ENCODE data around the gene FGF4.
A peak's percentile ranks its signal among the peaks of the same experiment; 100 is the strongest.

Gene FGF4

GRCh38 chr11:69804769-69805508, 29.8 kb upstream of the FGF4 start:
- no peak for DNase-seq

DNA sequence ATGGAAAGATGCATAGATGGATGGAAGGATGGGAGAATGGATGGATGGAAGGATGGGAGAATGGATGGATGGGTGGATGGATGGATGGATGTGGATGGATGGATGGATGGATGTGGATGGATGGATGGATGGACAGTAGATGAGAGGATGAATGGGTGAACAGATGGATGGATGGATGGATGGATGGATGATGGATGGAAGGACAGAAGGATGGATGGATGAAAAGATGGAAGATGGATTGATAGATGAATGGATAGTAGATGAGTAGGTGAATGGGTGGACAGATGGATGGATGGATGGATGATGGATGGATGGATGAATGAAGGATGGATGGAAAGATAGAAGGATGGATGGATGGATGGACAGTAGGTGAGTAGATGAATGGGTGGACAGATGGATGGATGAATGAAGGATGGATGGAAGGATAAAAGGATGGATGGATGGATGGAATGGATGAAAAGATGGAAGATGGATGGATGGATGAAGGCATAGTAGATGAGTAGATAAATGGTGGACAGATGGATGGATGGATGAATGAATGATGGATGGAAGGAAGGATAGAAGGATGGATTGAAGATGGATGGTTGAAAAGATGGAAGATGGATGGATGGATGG, 28.6 kb upstream of the FGF4 start:
- DNase-seq, result no peak

DNA sequence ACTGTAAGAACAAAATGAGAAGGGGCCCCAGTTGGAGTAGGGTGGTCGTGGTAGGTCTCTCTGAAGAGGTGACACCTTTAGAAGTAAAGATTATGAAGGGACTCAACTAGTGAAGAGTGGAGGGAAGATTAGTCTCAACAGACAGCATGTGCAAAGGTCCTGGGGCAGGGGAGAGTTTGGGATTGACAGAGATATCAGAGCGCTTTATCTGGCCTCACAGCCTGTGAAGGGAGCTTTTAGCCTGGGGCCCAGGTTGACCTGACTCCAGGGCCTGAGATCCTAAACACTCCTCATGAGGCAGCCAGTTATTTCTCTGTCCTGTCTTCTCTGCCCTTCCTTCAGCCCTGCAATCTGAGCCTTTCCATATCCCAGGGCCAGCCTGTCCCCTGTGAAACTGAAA, 27.9 kb upstream of the FGF4 start:
- DNase-seq, result no peak

DNA sequence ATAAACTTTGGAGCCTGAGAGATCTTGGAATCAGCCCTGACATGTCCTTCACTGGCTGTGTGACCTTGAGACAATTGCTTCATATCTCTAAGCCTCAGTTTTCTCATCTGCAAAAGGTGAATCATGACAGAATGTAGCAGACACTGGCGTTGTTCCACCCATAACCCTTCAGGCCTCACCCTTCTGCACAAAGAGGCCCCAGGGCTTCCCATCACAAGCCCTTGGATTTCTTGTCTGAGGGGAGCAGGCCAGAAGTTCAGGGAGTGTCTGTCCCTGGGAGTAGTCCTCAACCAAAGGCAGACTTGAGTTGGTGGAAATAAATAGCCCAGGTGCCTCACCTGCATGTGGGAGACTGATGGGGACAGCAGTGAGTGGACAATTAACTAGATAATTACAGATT, 27.4 kb upstream of the FGF4 start:
- DNase-seq, result no peak

GRCh38 chr11:69801513-69802335, 26.6 kb upstream of the FGF4 start:
- no peak for DNase-seq

- DNase-seq, result no peak
These were observed 25.1 kb upstream of the FGF4 start for GRCh38 chr11:69800278-69800677.

DNA sequence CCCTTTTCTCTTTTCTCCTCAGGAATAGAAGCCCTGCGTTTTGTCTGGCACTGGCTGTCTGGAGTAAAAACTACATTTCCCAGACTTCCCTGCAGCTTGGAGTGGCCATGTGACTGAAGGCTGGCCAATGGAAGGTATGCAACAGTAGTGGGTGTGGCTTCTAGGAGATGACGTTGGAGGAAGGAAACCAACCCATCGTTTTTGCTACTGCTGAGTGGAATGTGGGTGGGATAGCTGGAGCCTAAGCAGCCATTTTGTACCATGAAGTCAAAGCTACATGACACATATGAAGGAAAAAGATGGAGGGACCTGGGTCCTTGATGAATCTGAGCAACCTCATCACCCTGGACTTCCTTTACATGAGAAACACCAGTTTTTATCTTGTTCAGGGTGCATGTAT, 24.4 kb upstream of the FGF4 start:
- DNase-seq, result no peak

GRCh38 chr11:69799097-69799496, 24.0 kb upstream of the FGF4 start:
- DNase-seq, result no peak

DNA sequence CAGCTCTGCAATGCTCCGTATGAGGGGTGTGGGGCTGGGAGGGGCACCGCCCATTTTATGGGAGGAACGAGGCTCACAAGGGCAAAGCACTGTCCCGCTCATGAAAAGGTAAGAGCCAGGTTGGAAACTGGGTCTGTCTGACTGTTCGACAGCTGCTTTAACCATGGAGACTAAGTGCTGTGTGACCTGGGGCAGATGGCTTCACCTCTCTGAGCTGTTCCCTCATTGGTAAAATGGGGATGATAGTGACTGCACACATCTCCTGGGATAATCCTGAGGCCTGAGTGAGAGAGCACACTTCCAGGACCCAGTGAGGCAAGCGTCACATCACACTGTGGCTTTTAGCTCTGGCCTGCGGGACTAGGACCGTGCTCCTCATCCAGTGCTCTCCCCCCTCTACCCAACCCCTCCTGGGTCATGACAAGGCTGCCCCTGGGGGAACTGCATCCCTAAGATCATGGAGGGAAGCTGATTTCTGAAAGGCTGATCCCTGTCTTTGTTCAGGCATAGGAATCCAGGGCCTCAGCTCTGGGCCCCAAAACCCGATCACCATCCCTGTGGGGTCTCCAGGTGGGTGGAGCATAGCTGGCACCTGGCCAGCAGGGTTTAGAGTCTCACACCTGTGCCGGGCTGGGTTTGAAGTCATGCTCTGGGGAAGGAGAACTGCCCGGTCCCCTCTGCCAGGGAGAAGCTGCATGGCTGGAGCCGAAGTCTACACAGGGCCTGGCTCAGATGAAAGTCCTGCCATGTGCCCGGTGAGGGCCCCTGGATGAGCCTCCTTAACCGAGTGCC, 22.8 kb upstream of the FGF4 start:
- DNase-seq, result no peak

DNA sequence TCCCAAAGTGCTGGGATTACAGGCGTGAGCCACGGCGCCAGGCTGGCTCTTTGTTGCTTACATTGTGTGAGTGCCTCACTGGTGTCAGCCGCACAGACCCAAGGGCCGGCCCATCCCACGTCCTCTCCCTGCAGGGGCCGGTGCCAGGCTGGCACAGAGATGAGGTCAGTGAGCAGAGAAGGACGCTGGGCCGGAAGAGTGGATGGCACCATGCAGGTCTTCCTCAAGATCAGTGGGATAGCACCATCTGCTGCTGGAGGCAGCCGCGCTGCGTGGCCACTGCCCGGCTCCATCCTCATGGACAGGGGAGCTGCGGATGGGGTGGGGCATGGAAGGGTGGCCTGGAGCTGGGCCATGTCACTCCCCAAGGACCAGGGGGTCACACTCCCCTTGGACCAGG, 22.0 kb upstream of the FGF4 start:
- DNase-seq, result no peak

GRCh38 chr11:69796063-69796462, 20.9 kb upstream of the FGF4 start:
- DNase-seq, result no peak

GRCh38 chr11:69791276-69792180, 16.4 kb upstream of the FGF4 start:
- peak; percentile 79 for DNase-seq

DNA sequence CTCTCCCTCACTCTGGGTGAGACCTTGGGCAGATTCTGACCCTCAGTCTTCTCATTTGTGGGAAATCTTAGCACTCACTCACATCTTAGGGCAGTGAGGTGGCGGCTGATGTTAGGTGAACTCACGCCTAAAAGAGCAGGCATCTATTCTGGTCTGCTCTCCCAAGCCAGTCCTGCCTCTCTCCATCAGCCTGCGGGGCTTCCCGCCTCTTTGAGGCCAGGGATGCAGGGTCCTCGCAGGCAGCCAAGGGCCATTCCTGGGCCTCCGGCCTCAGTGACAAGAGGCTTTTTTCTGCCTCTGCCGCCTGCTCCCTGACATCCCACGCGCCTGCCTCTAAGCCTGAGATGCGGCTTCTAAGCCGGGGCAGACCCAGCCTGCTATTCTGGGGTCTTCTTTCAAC, 13.8 kb upstream of the FGF4 start:
- no peak for DNase-seq

GRCh38 chr11:69787906-69788305, 12.8 kb upstream of the FGF4 start:
- DNase-seq, result no peak

DNA sequence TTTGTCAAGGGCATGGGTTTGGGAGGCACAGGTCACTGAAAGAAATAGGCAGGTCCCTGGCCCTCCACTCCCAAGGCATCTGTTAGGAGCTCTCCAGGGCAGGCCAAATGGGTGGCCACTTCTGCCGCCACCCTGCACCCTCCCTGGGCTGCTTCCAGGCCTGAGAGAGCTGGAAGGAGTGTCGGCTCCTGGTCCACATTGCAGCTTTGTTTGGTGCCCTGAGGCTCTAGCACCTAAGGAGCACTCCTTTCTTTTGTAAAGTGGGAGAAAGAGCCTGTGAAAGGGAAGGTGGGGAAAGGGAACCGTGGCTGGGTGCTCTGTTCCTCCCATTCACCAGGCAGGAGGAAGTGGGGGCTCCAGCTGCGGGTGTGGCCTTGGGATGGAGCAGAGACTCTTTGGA, 12.3 kb upstream of the FGF4 start:
- no peak for DNase-seq

- no peak for DNase-seq
These were observed 6.1 kb upstream of the FGF4 start for GRCh38 chr11:69781241-69781640.

DNA sequence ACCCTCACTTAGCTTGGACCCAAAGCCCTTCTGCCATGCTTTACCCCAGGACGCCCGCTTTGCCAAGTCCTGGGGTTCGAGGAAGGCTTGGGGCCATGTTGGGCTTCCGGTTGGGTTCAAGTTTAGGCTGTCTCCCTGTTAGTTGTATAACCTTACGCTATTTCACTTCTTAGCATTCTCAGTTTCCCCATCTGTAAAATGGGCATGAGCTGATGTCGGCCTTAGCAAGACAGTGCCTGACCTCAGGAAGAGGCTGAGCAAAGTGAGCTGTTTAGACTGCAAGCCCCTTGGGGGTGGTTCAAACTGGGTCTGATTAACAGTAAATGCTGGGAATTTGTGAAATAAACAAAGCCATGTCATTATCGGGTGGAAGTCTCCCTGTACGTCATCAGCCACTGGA, 3.2 kb upstream of the FGF4 start:
- no peak for DNase-seq

DNA sequence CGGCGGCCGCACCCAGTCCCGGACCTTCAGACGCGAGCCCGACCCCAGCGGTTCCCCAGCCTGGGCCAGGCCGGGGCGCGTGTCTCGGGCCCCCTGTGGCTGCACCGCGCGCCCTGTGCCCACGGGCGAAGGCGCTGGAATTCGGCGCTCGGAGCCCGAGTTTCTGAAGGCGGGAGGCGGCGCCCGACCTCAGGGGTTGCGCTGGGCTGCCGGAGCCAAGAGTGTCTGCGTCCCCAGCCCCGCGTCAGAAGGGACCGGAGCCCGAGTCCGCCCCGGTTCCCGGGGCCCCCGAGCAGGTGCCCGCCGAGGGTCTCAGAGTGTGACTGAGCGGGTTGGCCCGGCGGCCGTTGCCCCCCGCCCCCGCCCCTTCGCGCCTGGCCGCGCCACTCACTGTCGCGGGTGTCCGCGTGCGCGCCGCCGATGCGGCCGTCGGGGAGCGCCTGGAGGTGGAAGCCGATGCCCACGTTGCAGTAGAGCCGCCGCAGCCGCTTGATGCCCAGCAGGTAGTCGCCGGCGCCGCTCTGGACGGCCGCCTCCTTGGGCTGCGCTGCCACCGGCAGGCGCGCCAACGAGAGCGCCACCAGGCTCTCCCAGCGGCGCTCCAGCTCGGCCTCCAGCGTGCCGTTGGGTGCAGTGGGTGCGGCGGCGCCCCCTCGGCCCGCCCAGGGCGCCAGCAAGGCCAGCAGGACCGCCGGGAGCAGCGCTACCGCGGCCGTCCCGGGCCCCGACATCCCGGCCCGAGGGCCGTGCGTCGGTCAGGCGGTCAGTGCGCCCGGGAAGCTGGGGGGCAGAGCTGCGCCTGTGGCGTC, 583 bp downstream of the FGF4 start:
- DNase-seq, result no peak

DNA sequence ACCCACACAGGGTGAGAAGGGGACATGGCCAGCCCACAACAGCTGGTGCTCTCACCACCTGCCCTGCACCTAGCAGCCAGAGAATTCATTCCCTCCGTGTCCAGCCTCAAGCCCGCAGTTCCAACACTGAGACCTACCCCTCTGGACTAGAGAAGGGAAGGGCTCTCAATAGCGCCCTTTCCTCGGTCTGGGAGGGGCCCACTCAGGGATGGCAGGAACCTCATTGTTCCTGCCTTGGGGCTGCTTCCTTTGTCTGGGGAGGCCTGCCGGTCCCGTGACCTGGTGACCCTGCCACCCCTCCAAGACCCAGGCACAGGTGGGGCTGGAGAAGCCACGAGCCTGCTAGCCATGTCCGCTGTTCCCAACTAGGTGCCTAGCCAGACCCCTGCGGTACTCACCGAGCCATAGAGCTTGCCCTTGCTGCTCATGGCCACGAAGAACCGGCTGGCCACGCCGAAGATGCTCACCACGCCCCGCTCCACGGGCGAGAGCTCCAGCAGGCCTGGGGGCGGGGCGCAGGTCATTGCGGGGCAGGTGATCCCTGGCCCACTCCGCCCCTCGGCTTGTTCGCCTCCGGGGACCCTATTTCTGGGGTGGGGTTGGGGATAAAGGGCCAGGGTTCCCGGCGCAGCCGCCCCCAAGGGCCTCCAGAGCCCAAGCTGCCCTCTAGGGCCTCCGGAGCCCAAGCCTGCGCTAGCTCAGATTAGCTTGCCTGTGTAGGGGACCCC, 1.4 kb downstream of the FGF4 start:
- peak; percentile 34 for DNase-seq

DNA sequence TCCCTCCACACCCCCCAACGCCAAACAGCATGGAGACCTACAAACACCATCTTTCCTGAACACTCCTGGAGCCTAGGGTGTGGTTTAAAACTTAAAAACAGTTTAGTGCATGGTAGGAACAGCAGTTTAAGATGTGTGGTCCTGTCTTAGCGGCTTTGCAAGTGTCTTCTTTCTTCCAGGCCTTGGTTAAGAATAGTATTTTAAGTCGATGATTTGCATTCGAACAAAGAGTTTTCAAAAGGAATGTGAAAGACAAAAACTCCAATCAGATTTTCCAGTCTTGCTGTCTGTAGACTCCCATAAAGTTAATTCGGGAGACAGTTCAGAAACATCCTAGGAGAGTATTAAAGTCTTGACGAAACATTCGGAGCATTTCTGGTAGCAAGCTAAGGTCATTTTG, 3.7 kb downstream of the FGF4 start:
- DNase-seq, result no peak

GRCh38 chr11:69770540-69770939, 4.6 kb downstream of the FGF4 start:
- peak; percentile 16 for DNase-seq
